HepG2 (cell line): ENCODE results near the gene LEPROT. TPM values are rescaled to one million over a fixed set of nuclear protein-coding genes. Genes with fewer than 3 reads are reported as not detected.

Source experiments
- ATAC-seq: fragments of 200-7000 bp; cut with Tn5 transposase; 3 replicates; pipeline ENCODE4 v1.9.1; 2020; ENCODE audit warnings: mild to moderate bottlenecking, moderate library complexity
- Bru-seq: library from RNA; stranded (reverse); fragments of 400-500 nt; gene quantifications from one replicate; lab custom pipeline; 2021; lab: Mats Ljungman, UMichigan
- BruChase-seq, 2 experiments: library from RNA; stranded (reverse); fragments of 400-500 nt; gene quantifications; one replicate each; lab custom pipeline; 2021; lab: Mats Ljungman, UMichigan
- BruUV-seq: library from RNA; stranded (reverse); fragments of 400-500 nt; replicated peaks from 2 replicates; lab custom pipeline; 2021; lab: Mats Ljungman, UMichigan
- CTCF ChIA-PET: fragments of 300-600 bp; formaldehyde crosslinking; extraction: SDS; loops from one replicate; lab custom pipeline; 2021; ENCODE audit warnings: low total read pairs, inconsistent platforms, low intra/inter-chr PET ratio; lab: Yijun Ruan, JAX
- POLR2A ChIA-PET: fragments of 350-600 bp; sonication (Branson Sonifier 250); formaldehyde crosslinking; loops from one replicate; lab custom pipeline; 2020; ENCODE audit warnings: antibody characterized with exemption, inconsistent platforms; lab: Yijun Ruan, JAX
- DNase-seq: peaks from one replicate; pipeline ENCODE4 v3.0.0-alpha.2; 2015; ENCODE audit warnings: low spot score
- FAIRE-seq: peaks from 3 replicates; lab custom pipeline; 2011; peaks lifted over from hg19 to GRCh38; lab: Jason Lieb, UNC
- H2AFZ ChIP-seq: one replicate; pipeline ENCODE4 v1.6.1; 2011; ENCODE audit warnings: low read length, inconsistent platforms
- H3K27ac ChIP-seq: fragments of 300-600 bp; 3 replicates; pipeline ENCODE4 v1.8.0; 2011; ENCODE audit warnings: mixed run types, mild to moderate bottlenecking, mixed read lengths, low read length, inconsistent platforms; ENCODE audit not compliant: insufficient read depth; ENCODE audit errors: extremely low read length
- H3K27me3 ChIP-seq, 2 experiments: fragments of 200-600 bp in 1 of 2; 2 replicates in 1 of 2; 3 replicates in 1 of 2; pipeline versions ENCODE4 v1.6.0 to v1.8.0; 2011; ENCODE audit warnings: low read length in 2 of 2, mild to moderate bottlenecking in 2 of 2, moderate library complexity in 2 of 2, inconsistent platforms in 1 of 2; ENCODE audit not compliant: insufficient read depth in 2 of 2, control insufficient read depth in 1 of 2
- H3K36me3 ChIP-seq, 2 experiments: fragments of 200-600 bp in 1 of 2; replicated peaks in 1 of 2; 2 replicates in 1 of 2; 3 replicates in 1 of 2; pipeline versions ENCODE4 v1.5.1 to v1.8.0; 2011; ENCODE audit warnings: low read length in 2 of 2, inconsistent platforms in 1 of 2; ENCODE audit not compliant: insufficient read depth in 2 of 2, control insufficient read depth in 1 of 2
- H3K4me1 ChIP-seq: 2 replicates; pipeline ENCODE4 v1.5.1; 2012; ENCODE audit warnings: low read length, inconsistent platforms; ENCODE audit not compliant: insufficient read depth
- H3K4me2 ChIP-seq: 2 replicates; pipeline ENCODE4 v1.6.0; 2011; ENCODE audit warnings: low read depth, low read length, inconsistent platforms
- H3K4me3 ChIP-seq, 3 experiments: fragments of 200-600 bp in 1 of 3; sonication (generic), shearing (Covaris generic) in 1 of 3; replicated peaks in 1 of 3; 2 replicates each; pipeline ENCODE4 v1.5.1; 2011 to 2016; ENCODE audit warnings: low read length in 3 of 3, inconsistent platforms in 2 of 3, low read depth in 2 of 3, mild to moderate bottlenecking in 2 of 3, control low read depth in 1 of 3, mixed read lengths in 1 of 3; ENCODE audit not compliant: insufficient read depth in 1 of 3
- H3K79me2 ChIP-seq: one replicate; pipeline ENCODE4 v1.6.1; 2011; ENCODE audit warnings: low read length, inconsistent platforms; ENCODE audit not compliant: insufficient read depth
- H3K9ac ChIP-seq: 2 replicates; pipeline ENCODE4 v1.6.0; 2011; ENCODE audit warnings: mild to moderate bottlenecking, low read depth, low read length, inconsistent platforms; ENCODE audit not compliant: insufficient read depth
- H3K9me3 ChIP-seq: 2 replicates; pipeline ENCODE4 v1.5.1; 2012; ENCODE audit warnings: mild to moderate bottlenecking, low read length
- H4K20me1 ChIP-seq: 2 replicates; pipeline ENCODE4 v1.6.0; 2011; ENCODE audit warnings: inconsistent platforms, mild to moderate bottlenecking, low read length, moderate library complexity; ENCODE audit not compliant: insufficient read depth
- AGO1 ChIP-seq: fragments of 200-400 bp; formaldehyde crosslinking; IDR thresholded peaks from 2 replicates; pipeline ENCODE4 v1.6.1; 2017; ENCODE audit warnings: mild to moderate bottlenecking, low read depth, low read length, moderate library complexity; ENCODE audit not compliant: poor library complexity, severe bottlenecking
- ATF5 ChIP-seq: sonication (generic); formaldehyde crosslinking; IDR thresholded peaks from 2 replicates; pipeline ENCODE4 v1.4.0; 2020; ENCODE audit warnings: mild to moderate bottlenecking, low read depth, missing genetic modification reagents
- ATM ChIP-seq: fragments of 450-650 bp; IDR thresholded peaks from 2 replicates; pipeline ENCODE4 v1.7.1; 2017; ENCODE audit warnings: mild to moderate bottlenecking, borderline replicate concordance
- EED ChIP-seq: sonication (generic); formaldehyde crosslinking; IDR thresholded peaks from 2 replicates; pipeline ENCODE4 v1.5.0; 2020; ENCODE audit warnings: mild to moderate bottlenecking, missing genetic modification reagents
- FOXO1 ChIP-seq: sonication (generic); formaldehyde crosslinking; IDR thresholded peaks from 2 replicates; pipeline ENCODE4 v1.4.0; 2020; ENCODE audit warnings: missing genetic modification reagents
- HOXA7 ChIP-seq: sonication (generic); formaldehyde crosslinking; IDR thresholded peaks from 2 replicates; pipeline ENCODE4 v1.8.1; 2022; ENCODE audit warnings: mild to moderate bottlenecking, missing genetic modification reagents, moderate library complexity
- PLRG1 ChIP-seq: fragments of 450-650 bp; conservative IDR thresholded peaks from 2 replicates; pipeline ENCODE4 v1.6.1; 2016
- STAT6 ChIP-seq: sonication (generic); formaldehyde crosslinking; IDR thresholded peaks from 2 replicates; pipeline ENCODE4 v1.4.0; 2020; ENCODE audit warnings: missing genetic modification reagents, mild to moderate bottlenecking, borderline replicate concordance
- ZBTB8A ChIP-seq: sonication (generic); formaldehyde crosslinking; IDR thresholded peaks from 2 replicates; pipeline ENCODE4 v1.4.0; 2020; ENCODE audit warnings: mild to moderate bottlenecking, low read depth, missing genetic modification reagents, borderline replicate concordance
- ZNF430 ChIP-seq: sonication (generic); formaldehyde crosslinking; IDR thresholded peaks from 2 replicates; pipeline ENCODE4 v1.9.0; 2021; ENCODE audit warnings: mild to moderate bottlenecking, missing genetic modification reagents
- WGBS: methylation state at CpG from one replicate; pipeline ENCODE4 v1.1.6; 2017; ENCODE audit warnings: low lambda C conversion rate; 5-methylcytosine and 5-hydroxymethylcytosine counted together
- in situ Hi-C: cut with HindIII; loops from 2 replicates; pipeline ENCODE4 v1.10.0; 2017; ENCODE audit warnings: low pct_unique_long_range_greater_than_20kb; ENCODE audit not compliant: extremely low pct_ligation_motif_present
- intact Hi-C: fragments of 100-400 bp; cut with micrococcal nuclease; formaldehyde crosslinking; loops from one replicate; pipeline ENCODE4 v1.10.0; 2022; ENCODE audit not compliant: unreplicated experiment
- long read RNA-seq, 2 experiments: library from RNA in 1 of 2; library from polyadenylated mRNA in 1 of 2; stranded (forward) in 1 of 2; unstranded in 1 of 2; transcript quantifications; one replicate each; pipeline ENCODE4 v2.0.0, GENCODE V29; 2019 to 2022
- polyA minus RNA-seq, 3 experiments: library from RNA; depleted of rRNA, polyadenylated mRNA; stranded (reverse); fragments of >200 nt; gene quantifications; 2 replicates each; pipeline ENCODE4 v1.2.3, GENCODE V29; 2011; ENCODE audit warnings: low replicate concordance in 1 of 3
- polyA plus RNA-seq, 8 experiments: library from polyadenylated mRNA; depleted of rRNA in 3 of 8; stranded (reverse) in 7 of 8; unstranded in 1 of 8; fragments of >200 nt; fragmentation: Illumina TruSeq in 4 of 8; extraction: Trizol in 4 of 8; gene quantifications; 2 replicates each; pipeline versions ENCODE4 v1.2.1 to v1.2.3, GENCODE V29; 2011 to 2016; ENCODE audit warnings: low read depth in 4 of 8, missing spikeins in 1 of 8, mixed read lengths in 1 of 8; ENCODE audit not compliant: insufficient read depth in 1 of 8
- total RNA-seq, 5 experiments: library from RNA; depleted of rRNA; stranded (reverse); fragments of >200 nt; fragmentation: Illumina TruSeq; extraction: Trizol; gene quantifications; 2 replicates each; pipeline ENCODE4 v1.2.3, GENCODE V29; 2016; ENCODE audit warnings: low read depth in 1 of 5
- TF ChIP-seq, protein P1 (sequence below): sonication (generic); formaldehyde crosslinking; IDR thresholded peaks from 2 replicates; pipeline ENCODE4 v1.8.0; 2022; ENCODE audit warnings: mild to moderate bottlenecking, missing genetic modification reagents, borderline replicate concordance

Gene LEPROT, protein sequence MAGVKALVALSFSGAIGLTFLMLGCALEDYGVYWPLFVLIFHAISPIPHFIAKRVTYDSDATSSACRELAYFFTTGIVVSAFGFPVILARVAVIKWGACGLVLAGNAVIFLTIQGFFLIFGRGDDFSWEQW
- total RNA-seq (2016; rRNA removed; fragmentation: Illumina TruSeq; extraction: Trizol) (29.0 and 36.8 TPM in 2 replicates), polyA plus RNA-seq (2011; rRNA removed) (44.1 and 51.4 TPM in 2 replicates), polyA minus RNA-seq (2011; rRNA and poly(A)+ RNA removed; ENCODE audit: low replicate concordance) (38.5 and 99.7 TPM in 2 replicates), Bru-seq, nascent RNA (percentile 94 among the genes with signal in this experiment), BruChase-seq, experiment 1, labeled RNA remaining after a 6-hour chase (percentile 99 among the genes with signal in this experiment), BruChase-seq, experiment 2, labeled RNA remaining after a 2-hour chase (percentile 98 among the genes with signal in this experiment)
- total RNA-seq (2016; cell fraction: cytosol; rRNA removed; fragmentation: Illumina TruSeq; extraction: Trizol; ENCODE audit: low read depth) = 5.8 and 7.3 TPM in 2 replicates
- 34.8 and 35.1 TPM in 2 replicates for total RNA-seq (2016; cell fraction: insoluble cytoplasmic fraction; rRNA removed; fragmentation: Illumina TruSeq; extraction: Trizol)
- 16.0 and 17.4 TPM in 2 replicates for total RNA-seq (2016; cell fraction: membrane; rRNA removed; fragmentation: Illumina TruSeq; extraction: Trizol)
- 46.4 and 47.1 TPM in 2 replicates for total RNA-seq (2016; cell fraction: nucleus; rRNA removed; fragmentation: Illumina TruSeq; extraction: Trizol)
- polyA plus RNA-seq (2011; cell fraction: cytosol; rRNA removed) = 25.4 and 42.2 TPM in 2 replicates
- polyA plus RNA-seq (2011; cell fraction: nucleus; rRNA removed) = 24.6 and 40.5 TPM in 2 replicates
- polyA plus RNA-seq (2012) = 41.4 and 67.4 TPM in 2 replicates
- polyA plus RNA-seq (2016; cell fraction: cytosol; fragmentation: Illumina TruSeq; extraction: Trizol; ENCODE audit: low read depth) = 7.0 and 10.6 TPM in 2 replicates
- 26.2 and 27.5 TPM in 2 replicates for polyA plus RNA-seq (2016; cell fraction: insoluble cytoplasmic fraction; fragmentation: Illumina TruSeq; extraction: Trizol; ENCODE audit: low read depth)
- 11.6 and 12.0 TPM in 2 replicates for polyA plus RNA-seq (2016; cell fraction: membrane; fragmentation: Illumina TruSeq; extraction: Trizol; ENCODE audit: low read depth)
- polyA plus RNA-seq (2016; cell fraction: nucleus; fragmentation: Illumina TruSeq; extraction: Trizol; ENCODE audit: insufficient read depth, low read depth) = 45.9 and 54.4 TPM in 2 replicates
- polyA minus RNA-seq (2011; cell fraction: cytosol; rRNA and poly(A)+ RNA removed) = 28.8 and 30.0 TPM in 2 replicates
- 91.0 and 93.1 TPM in 2 replicates for polyA minus RNA-seq (2011; cell fraction: nucleus; rRNA and poly(A)+ RNA removed)
- long read RNA-seq, experiment 1, full-length matches to known transcripts = 69 of 83 reads
- long read RNA-seq, experiment 1, partial matches to known transcripts = 14 of 83 reads
- long read RNA-seq, experiment 1, other reads (novel, unspliced or antisense) = 0 of 83 reads
- long read RNA-seq, experiment 2, full-length matches to known transcripts = 8 of 16 reads
- long read RNA-seq, experiment 2, partial matches to known transcripts = 7 of 16 reads
- long read RNA-seq, experiment 2, other reads (novel, unspliced or antisense) = 1 of 16 reads

- under 1% methylated on average over 12 of the region's 60 CpGs for WGBS
- Histone ChIP-seq H3K4me2 (peak within 1 kb of the TSS; percentile 93), H3K36me3 (peaks cover 0 to 8% of the 10 kb centered on the region in 2 experiments; a peak in 3 of 5 replicates), H3K79me2 (peaks cover 38% of the 10 kb centered on the region), H3K9ac (peak within 1 kb of the TSS; percentile 99), H3K27me3 (no peaks in the 10 kb centered on the region; a peak in 1 of 5 replicates), H4K20me1 (no peaks in the 10 kb centered on the region), H3K9me3 (no peaks in the 10 kb centered on the region), H3K4me3 (peak within 1 kb of the TSS; percentile 80 to 99 (median 94)), H3K4me1 (peaks cover 67% of the 10 kb centered on the region), H3K27ac (peak within 1 kb of the TSS; percentile 99), H2AFZ (peak within 1 kb of the TSS; percentile 68)
- ChIA-PET POLR2A (interaction anchor here (0.7 to 2.9 kb wide), 23 partner anchors 8 to 359 kb away, joined by 3 to 26 read pairs (median 4); partner anchors contain the start of genes AK4 and DNAJC6), CTCF (no interaction called here)
- BruUV-seq = no TSS peak
- in situ Hi-C loops = no loop called here
- intact Hi-C loops = loop anchor here (2.0 to 10.0 kb wide), 5 partner anchors 47 to 356 kb away; partner anchors contain the start of gene AK4
- ATAC-seq = peak; percentile 81
- no peak for FAIRE-seq
- DNase-seq = peak; percentile 58
- TF ChIP-seq EED (CRISPR knock-in tag) = peak; percentile 58; the same call in 1 of the 2 replicates
- TF ChIP-seq, protein P1, sequence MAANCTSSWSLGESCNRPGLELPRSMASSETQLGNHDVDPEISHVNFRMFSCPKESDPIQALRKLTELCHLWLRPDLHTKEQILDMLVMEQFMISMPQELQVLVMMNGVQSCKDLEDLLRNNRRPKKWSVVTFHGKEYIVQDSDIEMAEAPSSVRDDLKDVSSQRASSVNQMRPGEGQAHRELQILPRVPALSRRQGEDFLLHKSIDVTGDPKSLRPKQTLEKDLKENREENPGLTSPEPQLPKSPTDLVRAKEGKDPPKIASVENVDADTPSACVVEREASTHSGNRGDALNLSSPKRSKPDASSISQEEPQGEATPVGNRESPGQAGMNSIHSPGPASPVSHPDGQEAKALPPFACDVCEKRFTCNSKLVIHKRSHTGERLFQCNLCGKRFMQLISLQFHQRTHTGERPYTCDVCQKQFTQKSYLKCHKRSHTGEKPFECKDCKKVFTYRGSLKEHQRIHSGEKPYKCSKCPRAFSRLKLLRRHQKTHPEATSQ (CRISPR knock-in tag) = no peak
- TF ChIP-seq ZNF430 (CRISPR knock-in tag) = no peak
- TF ChIP-seq ZBTB8A (CRISPR knock-in tag) = no peak
- no peak for TF ChIP-seq AGO1
- no peak for TF ChIP-seq STAT6 (CRISPR knock-in tag)
- TF ChIP-seq ATM = no peak
- no peak for TF ChIP-seq PLRG1
- peak; percentile 78 for TF ChIP-seq FOXO1 (CRISPR knock-in tag)
- no peak for TF ChIP-seq ATF5 (CRISPR knock-in tag)
- TF ChIP-seq HOXA7 (CRISPR knock-in tag) = no peak
Measured at GRCh38 chr1:65420590-65421350, at the start of gene LEPROT, which contains the start of gene LEPR. Gene LEPROT, plus strand, starts transcription at chr1:65420668. Its CDS starts 57 bp downstream, at chr1:65420725. Gene LEPR, plus strand, starts transcription at chr1:65420668. Its CDS starts 144,898 bp downstream, at chr1:65565566.
